HG02852 (cell line): ENCODE results near the gene TPST1.
"Not testable (repeated sequence)": the region's sequence is repeated elsewhere in the genome, so short reads cannot be mapped to it uniquely, and the experiment has no call there.

Source experiments
- ATAC-seq: cut with Tn5 transposase; IDR thresholded peaks from one replicate; pipeline ENCODE4 v1.9.1; 2021; ENCODE audit warnings: mild to moderate bottlenecking, moderate library complexity; ENCODE audit not compliant: unreplicated experiment

Gene TPST1

DNA sequence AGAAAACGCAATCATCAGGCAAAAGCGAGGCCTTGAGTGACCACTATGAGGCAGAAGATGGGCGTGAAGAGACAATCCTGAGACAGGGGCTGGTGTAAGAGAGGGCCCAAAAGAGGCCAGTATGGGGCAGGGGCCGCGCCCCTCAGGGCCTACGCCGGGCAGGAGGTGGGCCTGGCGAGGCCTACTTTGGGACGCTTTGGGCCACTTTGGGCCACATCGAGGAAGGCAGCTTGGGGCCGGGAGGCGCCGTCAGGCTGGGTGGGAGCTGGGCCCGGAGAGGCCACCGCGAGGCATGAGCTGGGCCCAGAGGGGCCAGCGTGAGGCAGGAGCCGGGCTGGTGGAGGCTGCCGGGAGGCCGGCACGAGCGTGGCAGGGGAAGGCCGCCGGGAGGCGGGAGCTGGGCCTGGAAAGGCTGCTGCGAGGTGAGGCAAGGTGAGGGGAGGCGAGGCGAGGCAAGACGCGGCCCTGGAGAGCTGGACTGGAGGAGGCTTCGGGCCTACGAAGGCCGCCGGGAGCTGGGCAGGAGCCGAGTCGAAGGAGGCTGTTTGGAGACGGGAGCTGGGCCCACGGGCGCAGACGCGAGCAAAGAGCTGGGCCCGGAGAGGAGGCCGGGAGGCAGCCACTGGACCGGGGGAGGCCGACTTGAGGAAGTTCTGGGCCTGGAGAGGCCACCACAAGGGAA is 171.3 kb downstream of the TPST1 start:
- no peak for ATAC-seq

DNA sequence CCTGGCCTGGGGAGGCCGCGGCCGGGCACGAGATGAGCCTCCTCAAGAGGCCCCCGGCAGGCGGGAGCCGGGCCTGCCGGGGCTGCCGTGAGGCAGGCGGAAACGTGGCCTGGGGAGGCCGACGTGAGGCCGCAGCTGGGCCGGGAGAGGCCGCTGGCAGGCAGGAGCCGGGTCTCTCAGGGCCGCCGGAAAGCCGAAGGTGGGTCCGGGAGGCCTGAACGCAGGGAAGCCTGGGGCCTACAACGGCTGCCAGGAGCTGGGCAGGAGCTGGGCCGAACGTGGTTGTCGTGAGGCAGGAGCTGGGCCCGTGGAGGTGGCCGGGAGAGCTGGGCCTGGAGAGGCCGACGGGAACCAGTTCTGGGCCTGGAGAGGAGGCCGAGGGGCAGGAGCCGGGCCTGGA is 171.9 kb downstream of the TPST1 start:
- ATAC-seq, result no peak

DNA sequence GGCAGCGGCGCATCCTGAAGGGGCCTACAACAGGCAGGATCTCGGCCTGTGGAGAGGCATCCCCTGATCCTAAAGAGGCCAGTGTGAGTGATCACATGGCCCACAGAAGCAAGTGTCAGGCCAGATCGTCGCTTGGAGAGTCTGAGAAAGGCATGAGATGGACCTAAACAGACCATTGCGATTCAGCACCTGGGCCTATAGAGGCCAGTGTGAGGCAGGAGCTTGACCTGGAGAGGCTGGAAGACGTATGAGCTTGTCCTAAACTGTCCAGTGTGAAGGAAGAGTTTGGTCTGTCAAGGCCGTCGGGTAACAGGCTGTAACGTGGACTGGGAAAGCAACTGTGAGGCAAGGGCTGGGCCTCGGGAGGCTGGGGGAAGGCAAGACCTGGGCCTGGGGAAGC is 172.6 kb downstream of the TPST1 start:
- ATAC-seq, result no peak

DNA sequence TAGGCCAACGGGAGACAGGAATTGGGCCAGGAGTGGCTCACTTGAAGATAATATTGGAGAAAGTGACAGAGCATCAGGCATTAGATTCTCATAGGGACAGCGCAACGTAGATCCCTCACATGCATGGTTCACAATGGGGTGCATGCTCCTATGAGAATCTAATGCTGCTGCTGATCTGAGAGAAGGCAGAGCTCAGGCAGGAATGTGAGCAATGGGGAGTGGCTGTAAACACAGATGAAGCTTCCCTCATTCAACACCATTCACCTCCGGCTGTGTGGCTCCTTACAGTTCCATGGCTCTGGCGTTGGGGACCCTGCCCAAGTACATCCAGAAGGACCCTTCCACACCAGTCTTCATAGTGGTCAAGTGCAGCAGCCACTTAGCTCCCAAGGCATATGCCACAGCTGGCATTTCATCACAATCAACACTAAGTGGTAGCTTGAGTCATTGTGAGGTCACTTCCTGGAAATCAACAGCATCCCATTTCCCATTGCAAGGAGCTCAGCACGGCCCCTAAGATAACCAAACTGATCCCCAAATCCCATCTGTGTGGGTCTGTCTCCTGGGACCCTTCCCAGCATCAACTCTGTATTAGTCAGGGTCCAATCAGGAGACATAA is 174.5 kb downstream of the TPST1 start:
- ATAC-seq, result no peak

DNA sequence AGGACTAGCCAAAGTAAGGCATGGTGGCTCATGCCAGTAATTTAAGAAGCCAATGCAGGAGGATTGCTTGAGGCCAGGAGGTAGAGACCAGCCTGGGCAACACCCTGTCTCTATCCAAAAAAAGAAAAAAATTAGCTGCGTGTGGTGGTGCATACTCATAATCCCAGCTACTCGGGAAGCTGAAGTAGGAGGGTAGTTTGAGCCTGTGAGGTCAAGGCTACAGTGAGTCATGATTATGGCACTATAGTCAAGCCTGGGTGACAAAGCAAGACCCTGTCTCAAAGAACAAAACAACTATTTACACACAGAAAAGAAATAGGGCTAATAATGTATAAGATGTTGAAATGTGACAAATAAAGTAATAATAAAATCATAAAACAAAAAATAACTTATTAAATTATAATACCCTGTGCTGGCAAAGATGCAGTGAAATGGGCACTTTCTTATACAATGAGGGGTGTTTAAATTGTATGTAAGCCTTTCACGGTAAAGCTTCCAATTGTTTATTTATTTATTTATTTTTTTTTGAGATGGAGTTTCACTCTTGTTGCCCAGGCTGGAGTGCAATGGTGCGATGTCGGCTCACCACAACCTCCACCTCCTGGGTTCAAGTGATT is 175.2 kb downstream of the TPST1 start:
- ATAC-seq, result no peak

DNA sequence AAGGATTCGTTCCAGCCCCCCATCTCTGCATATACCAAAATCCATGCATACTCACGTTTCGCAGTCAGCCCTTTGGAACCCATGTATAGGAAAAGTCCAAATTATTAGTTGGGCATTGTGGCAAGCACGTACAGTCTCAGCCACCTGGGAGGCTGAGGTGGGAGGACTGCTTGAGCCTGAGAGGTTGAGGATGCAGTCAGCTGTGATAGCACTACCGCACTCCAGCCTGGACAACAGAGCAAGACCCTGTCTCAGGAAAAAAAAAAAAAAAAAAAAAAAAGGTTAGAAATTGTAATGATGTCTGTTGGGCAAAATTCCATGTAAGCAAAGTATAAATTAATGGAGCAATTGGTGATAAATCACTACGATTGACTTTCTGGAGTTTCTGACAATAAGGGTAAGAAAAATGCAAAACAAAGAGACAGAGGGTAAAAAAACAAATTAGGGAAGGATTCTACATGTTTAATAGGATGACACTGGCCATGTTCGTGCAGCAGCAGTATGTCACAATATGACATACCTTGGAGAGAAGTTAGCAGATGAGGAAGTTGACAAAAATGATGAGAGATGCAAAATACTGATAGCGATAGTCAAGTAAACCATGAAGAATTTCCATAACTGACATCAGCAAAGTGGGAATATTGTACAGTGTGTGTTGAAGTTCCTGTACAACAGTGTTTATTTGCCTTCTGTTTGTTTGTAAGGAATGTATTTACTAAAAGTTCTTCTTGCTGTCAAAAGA is 177.2 kb downstream of the TPST1 start:
- not testable (repeated sequence) for ATAC-seq

GRCh38 chr7:66385191-66385905 is 180.2 kb downstream of the TPST1 start:
- not testable (repeated sequence) for ATAC-seq

DNA sequence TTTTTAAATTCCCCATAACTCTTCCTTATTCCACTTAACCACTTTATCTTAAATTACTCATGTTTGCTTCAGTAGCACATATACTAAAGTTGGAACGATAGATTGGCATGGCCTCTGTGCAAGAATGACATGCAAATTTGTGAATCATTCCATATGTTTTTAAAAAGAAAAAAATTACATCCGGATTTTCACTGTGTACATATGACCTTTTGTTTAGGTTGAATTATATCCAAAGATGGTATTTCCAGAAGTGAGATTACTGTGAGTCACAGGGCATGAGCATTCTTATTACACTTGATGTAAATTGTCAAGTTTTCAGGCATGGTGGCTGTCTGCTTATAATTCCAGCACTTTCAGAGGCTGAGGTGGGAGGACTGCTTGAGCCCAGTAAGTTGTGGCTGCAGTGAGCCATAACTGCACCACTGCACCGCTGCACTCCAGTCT is 190.0 kb downstream of the TPST1 start:
- ATAC-seq, result not testable (repeated sequence)

DNA sequence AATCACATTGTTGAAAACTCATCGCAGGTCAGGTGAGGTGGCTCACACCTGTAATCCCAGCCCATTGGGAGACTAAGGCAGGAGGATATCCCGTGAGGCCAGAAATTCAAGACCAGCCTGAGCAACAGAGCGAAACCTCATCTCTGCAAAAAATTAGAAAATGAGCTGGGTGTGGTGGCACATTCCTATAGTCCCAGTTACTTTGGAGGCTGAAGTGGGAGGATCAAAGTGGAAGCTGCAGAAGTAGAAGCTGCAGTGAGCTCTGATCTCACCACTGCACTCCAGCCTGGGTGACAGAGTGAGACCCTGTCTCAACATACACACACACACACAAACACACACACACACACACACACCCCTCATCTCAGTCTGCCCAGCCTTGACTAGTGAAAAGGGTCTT is 190.9 kb downstream of the TPST1 start:
- ATAC-seq, result not testable (repeated sequence)

GRCh38 chr7:66398841-66399240 is 193.7 kb downstream of the TPST1 start:
- not testable (repeated sequence) for ATAC-seq

DNA sequence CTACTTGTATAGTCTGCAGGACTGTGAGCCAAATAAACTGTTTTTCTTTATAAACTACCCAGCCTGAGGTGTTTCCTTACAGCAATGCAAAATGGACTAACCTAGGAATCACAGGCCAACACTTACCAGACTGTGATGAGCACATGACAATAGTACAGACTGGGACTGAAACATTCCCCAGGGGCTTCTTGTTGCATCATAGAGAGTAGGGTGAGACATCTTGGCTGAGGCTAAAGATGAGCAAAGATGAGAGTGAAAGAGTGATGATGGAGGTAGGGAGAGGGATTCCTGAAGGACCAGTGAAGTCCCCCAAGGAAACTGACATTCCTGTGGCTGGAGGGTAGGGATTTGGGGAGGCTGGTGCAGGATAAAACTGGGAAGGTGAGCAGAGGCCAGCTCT is 194.4 kb downstream of the TPST1 start:
- no peak for ATAC-seq

DNA sequence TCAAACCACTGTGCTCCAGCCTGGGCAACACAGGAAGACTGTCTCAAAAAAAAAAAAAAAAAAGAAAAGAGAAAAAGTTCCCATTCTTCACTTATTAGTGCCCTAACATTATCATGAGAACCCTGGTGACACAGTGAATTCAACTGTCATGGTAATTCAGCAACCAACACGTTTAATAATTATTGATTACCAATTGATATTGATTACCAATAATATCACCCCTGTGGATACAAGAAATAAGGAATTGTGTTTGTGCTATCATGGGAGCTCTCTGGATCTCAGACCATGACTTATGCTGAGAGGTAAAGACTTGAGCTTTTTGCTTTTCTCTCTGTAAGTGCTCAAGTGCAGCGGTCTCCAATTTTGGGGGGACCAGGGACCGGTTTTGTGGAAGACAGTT is 195.3 kb downstream of the TPST1 start:
- ATAC-seq, result no peak

DNA sequence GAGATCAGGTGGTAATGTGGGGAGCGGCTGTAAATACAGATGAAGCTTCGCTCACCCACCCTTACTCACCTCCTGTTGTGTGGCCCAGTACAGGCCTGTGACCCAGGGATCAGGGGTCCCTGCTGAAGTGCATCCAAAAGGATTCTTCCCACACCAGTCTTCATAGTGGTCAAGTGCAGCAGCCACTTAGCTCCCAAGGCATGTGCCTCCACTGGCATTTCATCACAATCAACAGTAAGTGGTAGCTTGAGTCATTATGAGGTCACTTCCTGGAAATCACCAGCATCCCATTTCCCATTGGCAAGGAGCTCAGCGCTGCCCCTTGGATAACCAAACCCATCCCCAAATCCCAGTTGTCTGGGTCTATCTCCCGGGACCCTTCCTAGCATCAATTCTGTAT is 196.0 kb downstream of the TPST1 start:
- not testable (repeated sequence) for ATAC-seq

- ATAC-seq, result not testable (repeated sequence)
These were observed 196.8 kb downstream of the TPST1 start for GRCh38 chr7:66401932-66402331.

DNA sequence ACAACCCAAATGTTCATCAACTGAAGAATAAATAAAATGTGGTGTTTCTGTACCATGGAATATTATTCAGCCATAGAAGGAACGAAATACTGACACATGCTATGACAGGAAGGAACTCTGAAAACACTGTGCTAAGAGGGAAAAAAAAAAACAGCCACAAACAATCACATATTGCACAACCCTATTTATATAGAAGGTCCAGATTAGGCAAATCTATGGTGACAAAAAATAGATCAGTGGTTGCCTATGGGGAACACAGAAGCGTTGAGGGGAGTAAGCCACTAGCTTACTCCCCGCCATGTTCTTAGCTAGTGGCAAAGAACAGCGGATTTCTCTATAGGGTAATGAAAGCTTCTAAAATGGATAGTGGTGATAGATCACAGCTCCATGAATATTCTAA is 198.4 kb downstream of the TPST1 start:
- ATAC-seq, result no peak

- ATAC-seq, result no peak
These were observed 204.4 kb downstream of the TPST1 start for GRCh38 chr7:66409493-66409892.
